ENCODE data around the gene USP46. TPM values are rescaled to one million over a fixed set of nuclear protein-coding genes. Genes with fewer than 3 reads are reported as not detected.
A peak's percentile ranks its signal among the peaks of the same experiment; 100 is the strongest.

The USP46 gene
- total RNA-seq, 2 experiments from 2014 or later, result 6.1 TPM

DNA sequence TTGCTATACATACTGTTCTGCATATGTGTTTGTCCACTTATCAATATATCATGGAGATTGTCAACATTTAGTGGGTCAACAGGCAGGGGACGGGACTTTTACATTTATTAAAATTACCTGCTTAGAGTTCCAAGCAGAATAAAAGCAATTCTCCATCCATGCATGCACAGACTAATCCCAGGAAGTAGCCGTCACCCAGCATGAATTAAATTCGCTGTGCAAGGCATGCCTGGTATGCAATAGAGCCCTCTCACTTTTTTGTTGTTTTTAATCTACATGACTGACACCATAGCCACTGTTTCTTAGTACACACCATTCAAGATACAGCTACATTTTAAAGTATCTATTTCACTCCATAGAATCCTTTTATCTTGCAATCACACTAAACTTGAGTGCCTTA is 108.9 kb downstream of the USP46 start:
- DNase-seq, result no peak
- Mint-ChIP-seq H3K4me3 (no peak overlapping the region), H3K4me1 (no peaks in the 10 kb centered on the region), H3K9me3 (no peaks in the 10 kb centered on the region), H3K27ac (no peak overlapping the region), H3K36me3 (no peaks in the 10 kb centered on the region), H3K27me3 (peaks cover 20% of the 10 kb centered on the region)

DNA sequence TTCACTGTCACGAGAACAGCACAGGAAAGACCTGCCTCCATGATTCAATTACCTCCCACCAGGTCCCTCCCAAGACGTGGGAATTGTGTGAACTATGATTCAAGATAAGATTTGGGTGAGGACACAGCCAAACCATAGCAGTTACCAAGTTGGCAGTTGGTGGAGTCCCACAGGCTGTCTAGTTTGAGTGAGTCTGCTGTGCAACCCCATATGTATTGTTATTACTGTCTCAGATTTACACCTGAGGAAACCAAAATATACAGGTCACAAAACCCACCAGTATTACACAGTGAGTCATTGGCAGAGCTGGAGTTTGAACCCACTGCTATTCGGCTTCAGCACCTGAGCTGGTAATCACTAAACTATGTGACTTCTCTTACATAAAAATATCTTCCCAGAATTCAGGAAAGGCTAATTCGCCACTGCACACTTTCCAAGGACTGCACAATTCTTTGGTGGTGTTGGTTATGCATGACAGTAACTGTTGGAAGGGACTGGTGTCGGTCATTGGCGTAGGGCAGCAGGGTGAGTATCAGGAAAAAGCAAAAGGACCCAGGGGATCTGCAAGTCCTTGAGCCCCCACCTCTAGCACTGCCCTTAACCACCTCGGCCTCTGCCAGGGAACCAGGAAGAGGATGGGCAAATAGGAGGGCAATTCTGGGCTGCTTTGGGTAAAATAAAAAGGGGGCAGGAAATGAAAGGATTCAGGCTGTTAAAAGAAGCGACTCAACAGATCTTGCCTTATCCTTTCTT is 110.1 kb downstream of the USP46 start:
- no peak overlapping the region for H3K4me3 Mint-ChIP-seq
- peaks cover 20% of the 10 kb centered on the region for H3K27me3 Mint-ChIP-seq
- H3K27ac Mint-ChIP-seq, result no peak overlapping the region
- H3K36me3 Mint-ChIP-seq, result no peaks in the 10 kb centered on the region
- DNase-seq, result no peak
- H3K4me1 Mint-ChIP-seq, result no peaks in the 10 kb centered on the region
- no peaks in the 10 kb centered on the region for H3K9me3 Mint-ChIP-seq

DNA sequence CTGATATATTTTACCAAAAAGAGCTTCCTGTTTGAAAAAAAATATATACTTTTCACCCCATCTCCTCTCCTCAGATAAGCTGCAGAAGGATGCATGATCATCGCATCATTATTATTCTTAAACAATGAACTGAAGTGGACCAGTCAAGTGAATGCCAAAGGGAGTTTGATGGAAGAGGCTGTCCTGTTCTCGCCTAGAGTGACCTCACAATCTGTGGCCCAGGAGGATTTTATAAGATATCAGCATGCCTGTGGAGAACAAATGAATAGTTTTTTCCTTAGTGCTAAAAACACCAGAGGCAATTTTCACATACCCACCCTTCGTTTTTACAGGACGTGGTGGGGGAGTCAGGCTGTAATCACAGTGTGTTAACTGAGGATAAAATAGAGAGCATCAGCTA is 112.7 kb downstream of the USP46 start:
- Mint-ChIP-seq H3K4me1 (no peaks in the 10 kb centered on the region), H3K36me3 (no peaks in the 10 kb centered on the region), H3K27ac (no peak overlapping the region)

DNA sequence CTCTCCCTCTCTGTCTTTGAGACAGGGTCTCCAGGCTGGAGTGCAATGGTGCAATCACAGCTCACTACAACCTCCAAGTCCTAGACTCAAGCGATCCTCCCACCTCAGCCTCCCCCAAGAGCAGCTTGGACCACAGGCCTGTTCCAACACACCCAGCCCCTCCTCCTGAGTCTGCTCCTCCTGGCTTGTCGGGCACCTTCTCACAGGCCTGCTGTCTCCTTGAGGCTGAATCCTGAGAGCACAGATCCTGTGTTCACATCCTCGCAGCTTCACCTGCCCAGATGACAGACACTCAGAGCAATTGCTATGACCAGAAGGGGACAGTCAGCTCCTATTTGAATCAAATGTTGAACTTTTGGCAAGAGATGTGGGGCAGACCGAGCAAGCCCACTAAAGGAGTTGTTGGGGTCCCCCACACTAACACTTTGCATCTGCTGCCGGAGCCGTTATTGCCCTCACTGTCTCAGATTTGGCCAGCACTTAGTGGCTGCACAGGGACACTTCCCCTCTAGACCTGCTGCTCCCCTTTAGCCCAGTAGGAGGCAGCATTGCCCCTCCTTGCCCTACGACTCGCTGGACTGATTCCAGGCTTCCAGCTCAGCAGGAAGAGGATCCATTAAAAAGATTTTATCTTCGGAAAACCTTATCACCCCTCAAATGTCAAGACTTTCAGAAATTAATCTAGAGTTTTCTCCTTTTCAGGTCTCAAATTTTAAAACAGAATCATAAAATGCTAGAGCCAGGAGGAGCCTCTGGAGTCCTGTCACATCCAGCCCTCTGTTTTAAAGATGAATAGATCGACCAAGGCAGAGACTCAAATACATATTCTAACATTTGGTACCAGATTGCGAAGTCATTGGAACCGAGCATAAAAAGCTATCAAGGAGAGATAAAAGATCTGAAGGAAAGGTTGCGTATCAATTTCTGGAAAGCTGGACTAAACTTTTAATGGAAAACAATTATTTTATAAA is 113.7 kb downstream of the USP46 start:
- Mint-ChIP-seq H3K27ac (no peak overlapping the region), H3K4me3 (no peak overlapping the region), H3K36me3 (no peaks in the 10 kb centered on the region), H3K27me3 (peaks cover 12% of the 10 kb centered on the region), H3K9me3 (no peaks in the 10 kb centered on the region), H3K4me1 (no peaks in the 10 kb centered on the region)
- peak; percentile 26 for DNase-seq

More for the DNA sequence above, 112.7 kb downstream of the USP46 start:
- Mint-ChIP-seq H3K27me3 (peaks cover 12% of the 10 kb centered on the region), H3K4me3 (no peak overlapping the region), H3K9me3 (no peaks in the 10 kb centered on the region)
- DNase-seq, result no peak

Other genes starting within 250 kb of the USP46 start
- under 1 TPM; 0.06 to 0.12 TPM for gene ERVMER34-1, start 92.1 kb upstream of the USP46 start, total RNA-seq
- gene RASL11B, start 203.0 kb upstream of the USP46 start, total RNA-seq, result under 1 TPM; 0.14 to 0.32 TPM

Measured in activated naive CD8-positive, alpha-beta T cell treated with anti-CD3 and anti-CD28 coated beads for 36 hours (primary cell).